Kidney (tissue), 14 donors: Measurements from ENCODE around the gene ME3. TPM values are rescaled to one million over a fixed set of nuclear protein-coding genes. Genes with fewer than 3 reads are reported as not detected.

ENCODE experiments used
- DNase-seq, 5 donors: peaks; one replicate each; pipeline ENCODE4 v3.0.0-alpha.2; 2013 to 2020
- FAIRE-seq: peaks from 2 replicates; lab custom pipeline; 2012; peaks lifted over from hg19 to GRCh38; lab: Jason Lieb, UNC
- H3K27ac ChIP-seq, 2 donors: one replicate each; pipeline ENCODE4 v1.7.0; 2013; ENCODE audit warnings: low read depth in 2 of 2, low read length in 2 of 2, inconsistent platforms in 1 of 2
- H3K27me3 ChIP-seq: one replicate; pipeline ENCODE4 v1.7.1; 2013; ENCODE audit warnings: low read length, inconsistent platforms; ENCODE audit not compliant: control insufficient read depth, insufficient read depth
- H3K36me3 ChIP-seq, 3 donors: one replicate each; pipeline versions ENCODE4 v1.7.0 to v1.7.1; 2013; ENCODE audit warnings: low read length in 3 of 3, control low read depth in 1 of 3, inconsistent platforms in 1 of 3; ENCODE audit not compliant: insufficient read depth in 3 of 3, control insufficient read depth in 2 of 3
- H3K4me1 ChIP-seq, 3 donors: one replicate each; pipeline versions ENCODE4 v1.7.0 to v1.7.1; 2013; ENCODE audit warnings: low read length in 3 of 3, inconsistent platforms in 1 of 3, low read depth in 1 of 3; ENCODE audit not compliant: control insufficient read depth in 2 of 3, insufficient read depth in 2 of 3
- H3K4me3 ChIP-seq, 3 donors: one replicate each; pipeline versions ENCODE4 v1.7.0 to v1.8.1; 2013; ENCODE audit warnings: low read length in 3 of 3, control low read depth in 1 of 3, inconsistent platforms in 1 of 3
- H3K9ac ChIP-seq, 3 donors: one replicate each; pipeline versions ENCODE4 v1.7.0 to v1.7.1; 2013; ENCODE audit warnings: low read length in 3 of 3, control low read depth in 1 of 3, inconsistent platforms in 1 of 3
- H3K9me3 ChIP-seq, 3 donors: one replicate each; pipeline versions ENCODE4 v1.7.0 to v1.7.1; 2013; ENCODE audit warnings: low read length in 3 of 3, control low read depth in 1 of 3, inconsistent platforms in 1 of 3; ENCODE audit not compliant: control insufficient read depth in 2 of 3, insufficient read depth in 1 of 3
- CTCF ChIP-seq: IDR thresholded peaks from 3 replicates; pipeline ENCODE4 v1.5.1; 2012; ENCODE audit warnings: mild to moderate bottlenecking, moderate library complexity, borderline replicate concordance; ENCODE audit not compliant: insufficient read depth; ENCODE audit errors: extremely low read depth
- intact Hi-C: fragments of 100-400 bp; cut with DNase I; formaldehyde crosslinking; loops from one replicate; pipeline ENCODE4 v1.11.1; 2022
- polyA plus RNA-seq: library from polyadenylated mRNA; stranded (reverse); fragments of 350-450 nt; fragmentation: Illumina TruSeq; extraction: RNeasy Lipid Tissue Mini Kit (QIAGEN cat#74804); gene quantifications from one replicate; pipeline ENCODE4 v1.2.3, GENCODE V29; 2014; ENCODE audit warnings: low read depth, low replicate concordance; ENCODE audit not compliant: insufficient read depth
- total RNA-seq: library from RNA; stranded (reverse); fragmentation: NEBNext Ultra II Directional; extraction: Animal tissue kit (Norgen Biotek cat#: 25700); gene quantifications from one replicate; pipeline ENCODE4 v1.2.1, GENCODE V29; 2021
- donor health status: control.
- donor health status: control.
- donor health status: control.
- donor health status: control.
- donor health status: control.
- donor health status: DM: yes; HTN: yes; CAD: no.
- donor health status: Normal renal cell carcinoma (clear cell type).

The ME3 gene
- total and polyA plus RNA-seq, 2 donors from 2014 or later: 13.2 to 32.2 TPM

GRCh38 chr11:86638673-86639072 is 33.7 kb downstream of the ME3 start:
- Histone ChIP-seq H3K36me3 (no peaks in the 10 kb centered on the region), H3K27ac (no peak overlapping the region), H3K4me1 (peaks cover 0 to 5% (median 0%) of the 10 kb centered on the region in 3 donors), H3K9me3 (no peaks in the 10 kb centered on the region), H3K27me3 (no peaks in the 10 kb centered on the region), H3K9ac (no peak overlapping the region), H3K4me3 (no peak overlapping the region)
- FAIRE-seq (no peak), DNase-seq (peak in 1 of 5 donors; percentile 35)
- TF ChIP-seq CTCF: no peak
- intact Hi-C loops: no loop called here

GRCh38 chr11:86637988-86638387 is 34.4 kb downstream of the ME3 start:
- intact Hi-C loops: no loop called here
- no peak for TF ChIP-seq CTCF

GRCh38 chr11:86636275-86636674 is 36.1 kb downstream of the ME3 start:
- Histone ChIP-seq H3K27me3 (no peaks in the 10 kb centered on the region), H3K4me1 (peaks cover 0 to 5% (median 3%) of the 10 kb centered on the region in 3 donors), H3K36me3 (no peaks in the 10 kb centered on the region), H3K9ac (no peak overlapping the region), H3K4me3 (no peak overlapping the region), H3K9me3 (no peaks in the 10 kb centered on the region), H3K27ac (no peak overlapping the region)
- no peak for FAIRE-seq
- intact Hi-C loops: no loop called here
- peak in 1 of 5 donors; percentile 11 for DNase-seq
- TF ChIP-seq CTCF: no peak

More at GRCh38 chr11:86637988-86638387, 34.4 kb downstream of the ME3 start:
- H3K4me1 ChIP-seq: peaks cover 0 to 5% (median 0%) of the 10 kb centered on the region in 3 donors
- no peaks in the 10 kb centered on the region for H3K36me3 ChIP-seq
- DNase-seq: no peak
- no peak for FAIRE-seq
- H3K27ac ChIP-seq: no peak overlapping the region
- H3K27me3 ChIP-seq: no peaks in the 10 kb centered on the region
- H3K9me3 ChIP-seq: no peaks in the 10 kb centered on the region
- no peak overlapping the region for H3K4me3 ChIP-seq
- no peak overlapping the region for H3K9ac ChIP-seq
